ENCODE data around the gene CFP. TPM values are rescaled to one million over a fixed set of nuclear protein-coding genes. Genes with fewer than 3 reads are reported as not detected.

Gene CFP
- total RNA-seq, 1 donor from 2014 or later: 1.1 TPM

GRCh38 chrX:47649781-47650163, 20.0 kb upstream of the CFP start:
- peaks cover 22% of the 10 kb centered on the region for H3K4me1 ChIP-seq (ENCODE audit: insufficient read depth, low read length)
- peaks cover 29% of the 10 kb centered on the region for H3K4me1 Mint-ChIP-seq (ENCODE audit: low read depth, unreplicated experiment)
- no peak for FAIRE-seq

GRCh38 chrX:47649271-47649670, 19.5 kb upstream of the CFP start:
- Histone ChIP-seq H3K4me2 (ENCODE audit: low read length) (peak overlapping the region; percentile 90), H3K27ac (ENCODE audit: low read depth, low read length) (peak overlapping the region; percentile 38), H4K20me1 (ENCODE audit: insufficient read depth, low read length) (peaks cover 30% of the 10 kb centered on the region), H3K9ac (ENCODE audit: low read length) (peak overlapping the region; percentile 88), H3K4me3 (ENCODE audit: insufficient read depth, low read depth, low read length) (peak overlapping the region; percentile 76), H3K4me1 (ENCODE audit: insufficient read depth, low read length) (peaks cover 22% of the 10 kb centered on the region), H3K36me3 (ENCODE audit: insufficient read depth, low read length) (peaks cover 3% of the 10 kb centered on the region), H2AFZ (ENCODE audit: low read depth, low read length) (no peak overlapping the region), H3K9me3 (ENCODE audit: insufficient read depth, low read depth, low read length) (no peaks in the 10 kb centered on the region), H3K79me2 (ENCODE audit: insufficient read depth, low read length) (peaks cover 48% of the 10 kb centered on the region), H3K27me3 (ENCODE audit: insufficient read depth, low read length) (no peaks in the 10 kb centered on the region)
- no peaks in the 10 kb centered on the region for H3K9me3 Mint-ChIP-seq (ENCODE audit: unreplicated experiment)
- peak overlapping the region; percentile 85 for H3K4me3 Mint-ChIP-seq (ENCODE audit: unreplicated experiment)
- no peak for DNase-seq (ENCODE audit: low read depth)
- H3K4me1 Mint-ChIP-seq (ENCODE audit: low read depth, unreplicated experiment): peaks cover 29% of the 10 kb centered on the region
- TF ChIP-seq EZH2 (IDR thresholded peaks at IDR 0.05; ENCODE audit: insufficient read depth, low read length): no peak
- TF ChIP-seq CTCF (IDR thresholded peaks at IDR 0.05; ENCODE audit: insufficient read depth, low read depth, low read length): no peak
- H3K27ac Mint-ChIP-seq (ENCODE audit: unreplicated experiment): peak overlapping the region; percentile 35
- FAIRE-seq: peak; percentile 43
- no peaks in the 10 kb centered on the region for H3K27me3 Mint-ChIP-seq (ENCODE audit: low read depth, unreplicated experiment)
- H3K36me3 Mint-ChIP-seq (ENCODE audit: low read depth, unreplicated experiment): no peaks in the 10 kb centered on the region

More at GRCh38 chrX:47649781-47650163, 20.0 kb upstream of the CFP start:
- peak overlapping the region; percentile 85 for H3K4me3 Mint-ChIP-seq (ENCODE audit: unreplicated experiment)
- Histone ChIP-seq H3K27me3 (ENCODE audit: insufficient read depth, low read length) (no peaks in the 10 kb centered on the region), H4K20me1 (ENCODE audit: insufficient read depth, low read length) (peaks cover 25% of the 10 kb centered on the region), H3K27ac (ENCODE audit: low read depth, low read length) (peak overlapping the region; percentile 80), H3K4me3 (ENCODE audit: insufficient read depth, low read depth, low read length) (peak overlapping the region; percentile 76), H3K36me3 (ENCODE audit: insufficient read depth, low read length) (peaks cover 3% of the 10 kb centered on the region), H3K4me2 (ENCODE audit: low read length) (peak overlapping the region; percentile 90), H2AFZ (ENCODE audit: low read depth, low read length) (no peak overlapping the region), H3K79me2 (ENCODE audit: insufficient read depth, low read length) (peaks cover 43% of the 10 kb centered on the region), H3K9ac (ENCODE audit: low read length) (peak overlapping the region; percentile 88), H3K9me3 (ENCODE audit: insufficient read depth, low read depth, low read length) (no peaks in the 10 kb centered on the region)
- H3K9me3 Mint-ChIP-seq (ENCODE audit: unreplicated experiment): no peaks in the 10 kb centered on the region
- no peaks in the 10 kb centered on the region for H3K36me3 Mint-ChIP-seq (ENCODE audit: low read depth, unreplicated experiment)
- no peak overlapping the region for H3K27ac Mint-ChIP-seq (ENCODE audit: unreplicated experiment)
- no peaks in the 10 kb centered on the region for H3K27me3 Mint-ChIP-seq (ENCODE audit: low read depth, unreplicated experiment)
- DNase-seq (ENCODE audit: low read depth): no peak
- TF ChIP-seq EZH2 (IDR thresholded peaks at IDR 0.05; ENCODE audit: insufficient read depth, low read length) (no peak), CTCF (IDR thresholded peaks at IDR 0.05; ENCODE audit: insufficient read depth, low read depth, low read length) (no peak)

- Histone ChIP-seq H3K4me1 (ENCODE audit: insufficient read depth, low read length) (peaks cover 22% of the 10 kb centered on the region), H3K9ac (ENCODE audit: low read length) (peak overlapping the region; percentile 88), H3K9me3 (ENCODE audit: insufficient read depth, low read depth, low read length) (no peaks in the 10 kb centered on the region), H2AFZ (ENCODE audit: low read depth, low read length) (no peak overlapping the region), H3K79me2 (ENCODE audit: insufficient read depth, low read length) (peaks cover 53% of the 10 kb centered on the region), H3K4me2 (ENCODE audit: low read length) (peak overlapping the region; percentile 90), H3K36me3 (ENCODE audit: insufficient read depth, low read length) (peaks cover under 1% of the 10 kb centered on the region), H3K4me3 (ENCODE audit: insufficient read depth, low read depth, low read length) (no peak overlapping the region), H4K20me1 (ENCODE audit: insufficient read depth, low read length) (peaks cover 39% of the 10 kb centered on the region), H3K27me3 (ENCODE audit: insufficient read depth, low read length) (no peaks in the 10 kb centered on the region), H3K27ac (ENCODE audit: low read depth, low read length) (no peak overlapping the region)
- Mint-ChIP-seq H3K9me3 (ENCODE audit: unreplicated experiment) (no peaks in the 10 kb centered on the region), H3K4me1 (ENCODE audit: low read depth, unreplicated experiment) (peaks cover 29% of the 10 kb centered on the region), H3K27me3 (ENCODE audit: low read depth, unreplicated experiment) (no peaks in the 10 kb centered on the region), H3K27ac (ENCODE audit: unreplicated experiment) (no peak overlapping the region), H3K4me3 (ENCODE audit: unreplicated experiment) (peak overlapping the region; percentile 45), H3K36me3 (ENCODE audit: low read depth, unreplicated experiment) (no peaks in the 10 kb centered on the region)
- no peak for TF ChIP-seq CTCF (IDR thresholded peaks at IDR 0.05; ENCODE audit: insufficient read depth, low read depth, low read length)
- TF ChIP-seq EZH2 (IDR thresholded peaks at IDR 0.05; ENCODE audit: insufficient read depth, low read length): no peak
- DNase-seq (ENCODE audit: low read depth) (no peak), FAIRE-seq (no peak)
These were observed 18.6 kb upstream of the CFP start for GRCh38 chrX:47648376-47648775.
